Gastrocnemius medialis (tissue), 4 donors: ENCODE measurements around the gene ACAD10.

Experiments
- CTCF ChIP-seq, 5 experiments: fragments of 450-650 bp in 3 of 5; fragments of 200-600 bp in 2 of 5; sonication (generic) in 2 of 5; IDR thresholded peaks in 4 of 5; conservative IDR thresholded peaks in 1 of 5; 1 replicate in 4 of 5; 2 replicates in 1 of 5; pipeline ENCODE4 v1.5.1; 2016 to 2019; ENCODE audit warnings: antibody characterized with exemption in 5 of 5, mild to moderate bottlenecking in 3 of 5, moderate library complexity in 3 of 5
- POLR2A ChIP-seq, 2 donors: fragments of 450-650 bp; IDR thresholded peaks; one replicate each; pipeline ENCODE4 v1.6.1; 2017; ENCODE audit warnings: antibody characterized with exemption in 2 of 2, mild to moderate bottlenecking in 2 of 2, moderate library complexity in 2 of 2

GRCh38 chr12:111655356-111655755, 30.5 kb upstream of the ACAD10 start:
- TF ChIP-seq CTCF (IDR thresholded peaks at IDR 0.05 in 4 of 5, conservative IDR thresholded peaks at IDR 0.05 in 1 of 5), result no peak
- no peak for TF ChIP-seq POLR2A (IDR thresholded peaks at IDR 0.05)
